Activated T-cell treated with anti-CD3 and anti-CD28 coated beads for 48 hours (primary cell): ENCODE results near the gene FAHD2B.
"Not testable (repeated sequence)": the region's sequence is repeated elsewhere in the genome, so short reads cannot be mapped to it uniquely, and the experiment has no call there.

ENCODE experiments used
- DNase-seq: peaks from one replicate; pipeline ENCODE4 v3.0.0-alpha.2; 2020; ENCODE audit warnings: low read depth

Gene FAHD2B

GRCh38 chr2:97094772-97095611, at the start of gene FAHD2B:
FAHD2B (minus strand) TSS chr2:97094882; CDS start chr2:97091706, 3,176 bp downstream.
- peak; percentile 78 for DNase-seq

- DNase-seq, result not testable (repeated sequence)
Measured at GRCh38 chr2:97144016-97144415, 49.3 kb upstream of the FAHD2B start.

- not testable (repeated sequence) for DNase-seq
Measured at GRCh38 chr2:97129090-97129489, 34.4 kb upstream of the FAHD2B start.

GRCh38 chr2:97113882-97114255, 19.2 kb upstream of the FAHD2B start:
- DNase-seq, result not testable (repeated sequence)

GRCh38 chr2:97113050-97113881, 18.6 kb upstream of the FAHD2B start, which contains the start of gene ANKRD36:
ANKRD36 (plus strand) TSS chr2:97113153; CDS start chr2:97113740, 587 bp downstream.
- DNase-seq, result peak; percentile 88

GRCh38 chr2:97112320-97113049, 17.8 kb upstream of the FAHD2B start:
- peak; percentile 35 for DNase-seq

GRCh38 chr2:97111246-97111645, 16.6 kb upstream of the FAHD2B start:
- not testable (repeated sequence) for DNase-seq

GRCh38 chr2:97106878-97107277, 12.2 kb upstream of the FAHD2B start:
- not testable (repeated sequence) for DNase-seq

- DNase-seq, result not testable (repeated sequence)
Measured at GRCh38 chr2:97098786-97099372, 4.2 kb upstream of the FAHD2B start.

- DNase-seq, result no peak
Measured at GRCh38 chr2:97095661-97096060, 979 bp upstream of the FAHD2B start.

GRCh38 chr2:97093983-97094771, 505 bp downstream of the FAHD2B start:
- not testable (repeated sequence) for DNase-seq

GRCh38 chr2:97092946-97093345, 1.7 kb downstream of the FAHD2B start:
- not testable (repeated sequence) for DNase-seq

- not testable (repeated sequence) for DNase-seq
Measured at GRCh38 chr2:97088706-97089105, 6.0 kb downstream of the FAHD2B start.

- not testable (repeated sequence) for DNase-seq
Measured at GRCh38 chr2:97085093-97085492, 9.6 kb downstream of the FAHD2B start.

- DNase-seq, result not testable (repeated sequence)
Measured at GRCh38 chr2:97083516-97083915, 11.2 kb downstream of the FAHD2B start.

GRCh38 chr2:97082206-97082605, 12.5 kb downstream of the FAHD2B start:
- not testable (repeated sequence) for DNase-seq

GRCh38 chr2:97080855-97081254, 13.8 kb downstream of the FAHD2B start:
- not testable (repeated sequence) for DNase-seq

GRCh38 chr2:97077213-97077612, 17.5 kb downstream of the FAHD2B start:
- DNase-seq, result not testable (repeated sequence)

GRCh38 chr2:97070915-97071314, 23.8 kb downstream of the FAHD2B start:
- DNase-seq, result not testable (repeated sequence)

- not testable (repeated sequence) for DNase-seq
Measured at GRCh38 chr2:97068722-97069121, 26.0 kb downstream of the FAHD2B start.

GRCh38 chr2:97068074-97068473, 26.6 kb downstream of the FAHD2B start:
- DNase-seq, result no peak
